Duodenal mucosa (tissue), 2 donors: ENCODE data around the gene GALNS.

Source experiments
- H3K27ac ChIP-seq: one replicate; pipeline ENCODE4 v1.7.0; 2013; ENCODE audit warnings: low read depth, low read length
- H3K27me3 ChIP-seq, 2 donors: one replicate each; pipeline ENCODE4 v1.7.0; 2013; ENCODE audit warnings: low read length in 2 of 2, control low read depth in 1 of 2; ENCODE audit not compliant: insufficient read depth in 2 of 2, control insufficient read depth in 1 of 2
- H3K36me3 ChIP-seq, 2 donors: one replicate each; pipeline ENCODE4 v1.7.0; 2013; ENCODE audit warnings: low read length in 2 of 2, control low read depth in 1 of 2; ENCODE audit not compliant: insufficient read depth in 2 of 2, control insufficient read depth in 1 of 2
- H3K4me1 ChIP-seq, 2 donors: one replicate each; pipeline ENCODE4 v1.7.0; 2013; ENCODE audit warnings: low read length in 2 of 2, control low read depth in 1 of 2; ENCODE audit not compliant: insufficient read depth in 2 of 2, control insufficient read depth in 1 of 2
- H3K4me3 ChIP-seq, 2 donors: one replicate each; pipeline ENCODE4 v1.7.0; 2013; ENCODE audit warnings: low read length in 2 of 2, low read depth in 1 of 2
- H3K9ac ChIP-seq, 2 donors: one replicate each; pipeline ENCODE4 v1.7.0; 2013; ENCODE audit warnings: low read length in 2 of 2, low read depth in 1 of 2
- H3K9me3 ChIP-seq, 2 donors: one replicate each; pipeline ENCODE4 v1.7.0; 2013; ENCODE audit warnings: low read length in 2 of 2, control low read depth in 1 of 2; ENCODE audit not compliant: control insufficient read depth in 1 of 2

Gene GALNS

DNA sequence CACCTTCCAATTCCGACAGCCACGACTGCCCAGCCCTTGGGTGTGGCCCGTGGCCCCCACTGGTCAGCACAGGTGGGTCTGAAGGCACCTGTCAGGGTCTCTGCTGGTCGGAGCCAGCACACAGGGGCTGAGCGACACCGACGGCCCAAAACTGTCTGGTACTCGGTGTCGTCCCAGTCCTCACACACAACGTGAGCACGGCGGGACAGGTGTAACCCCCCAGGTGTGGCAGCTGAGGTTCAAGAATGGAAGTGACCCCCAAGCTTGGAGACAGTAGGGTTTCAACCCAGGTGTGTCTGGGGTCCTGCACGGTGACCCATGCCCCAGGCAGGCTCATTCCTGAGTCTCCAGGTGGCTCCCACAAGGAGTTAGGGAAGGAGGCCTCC, 1.0 kb downstream of the GALNS start:
- Histone ChIP-seq H3K36me3 (peaks cover 8 to 22% of the 10 kb centered on the region in 2 donors), H3K27ac (no peak overlapping the region), H3K27me3 (no peaks in the 10 kb centered on the region), H3K9ac (peak overlapping the region in 1 of 2 donors; percentile 39), H3K4me3 (peak overlapping the region; percentile 52 to 69), H3K4me1 (peaks cover 15 to 33% of the 10 kb centered on the region in 2 donors), H3K9me3 (no peaks in the 10 kb centered on the region)

DNA sequence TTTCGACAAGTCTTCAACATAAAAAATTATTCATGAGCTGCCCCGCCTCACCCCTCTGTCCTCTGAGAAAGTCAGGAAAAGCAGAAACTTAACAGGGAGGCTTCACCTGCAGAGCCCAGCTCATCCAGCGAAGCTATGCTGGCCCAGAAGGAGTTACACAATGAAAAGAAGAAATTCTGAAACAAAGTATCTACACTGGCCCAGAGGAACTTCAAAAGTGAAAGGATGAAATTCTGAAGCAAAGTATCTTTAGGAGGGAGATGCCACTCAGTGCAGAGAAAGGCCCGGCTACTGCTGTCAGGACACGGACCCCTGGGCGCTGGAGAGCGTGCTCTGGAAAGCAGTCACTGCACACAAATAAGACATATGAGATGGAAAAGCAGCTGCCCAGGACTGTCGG, 1.6 kb downstream of the GALNS start:
- Histone ChIP-seq H3K9me3 (no peaks in the 10 kb centered on the region), H3K4me3 (no peak overlapping the region), H3K27me3 (no peaks in the 10 kb centered on the region), H3K36me3 (peaks cover 3 to 21% of the 10 kb centered on the region in 2 donors), H3K4me1 (peaks cover 15 to 33% of the 10 kb centered on the region in 2 donors), H3K9ac (no peak overlapping the region), H3K27ac (no peak overlapping the region)

- Histone ChIP-seq H3K27ac (no peak overlapping the region), H3K27me3 (no peaks in the 10 kb centered on the region), H3K4me3 (no peak overlapping the region), H3K9me3 (no peaks in the 10 kb centered on the region), H3K4me1 (peaks cover 15 to 33% of the 10 kb centered on the region in 2 donors), H3K36me3 (peaks cover 0 to 20% of the 10 kb centered on the region in 2 donors), H3K9ac (no peak overlapping the region)
Observed at GRCh38 chr16:88854306-88855111, 2.2 kb downstream of the GALNS start.

DNA sequence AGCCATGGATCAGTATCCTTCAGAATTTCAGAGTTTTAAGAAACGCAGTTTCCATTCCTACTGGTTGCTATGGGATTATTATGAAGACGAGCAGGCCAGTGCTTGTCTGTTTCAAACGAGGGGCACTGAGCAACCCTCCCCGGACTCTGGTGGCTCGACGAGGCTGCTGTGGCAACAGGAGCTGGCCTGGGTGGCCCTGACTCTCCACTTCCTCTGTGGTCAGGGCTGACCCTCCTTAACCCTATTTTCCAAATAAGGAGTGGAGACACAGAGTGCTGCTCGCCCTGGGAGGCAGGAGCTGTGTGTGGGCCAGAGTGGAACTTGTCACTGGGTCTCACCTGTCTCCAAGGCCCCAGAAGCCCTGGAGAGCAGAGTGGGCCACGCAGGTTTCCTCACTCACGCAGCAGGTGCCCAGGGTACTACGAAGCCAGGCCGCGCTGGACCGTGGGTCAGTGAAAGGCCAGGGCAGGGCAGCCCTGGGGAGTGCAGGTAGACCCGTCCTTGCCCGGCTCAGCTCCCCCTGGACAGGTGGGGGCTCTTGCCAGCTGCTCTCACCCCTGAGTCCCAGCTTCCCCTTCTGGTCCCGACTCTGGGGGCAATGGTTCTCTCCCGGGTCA, 3.3 kb downstream of the GALNS start:
- H3K4me3 ChIP-seq = no peak overlapping the region
- peaks cover 13 to 33% of the 10 kb centered on the region in 2 donors for H3K4me1 ChIP-seq
- no peak overlapping the region for H3K27ac ChIP-seq
- no peaks in the 10 kb centered on the region for H3K9me3 ChIP-seq
- H3K27me3 ChIP-seq = no peaks in the 10 kb centered on the region
- H3K9ac ChIP-seq = no peak overlapping the region
- peaks cover 0 to 15% of the 10 kb centered on the region in 2 donors for H3K36me3 ChIP-seq

DNA sequence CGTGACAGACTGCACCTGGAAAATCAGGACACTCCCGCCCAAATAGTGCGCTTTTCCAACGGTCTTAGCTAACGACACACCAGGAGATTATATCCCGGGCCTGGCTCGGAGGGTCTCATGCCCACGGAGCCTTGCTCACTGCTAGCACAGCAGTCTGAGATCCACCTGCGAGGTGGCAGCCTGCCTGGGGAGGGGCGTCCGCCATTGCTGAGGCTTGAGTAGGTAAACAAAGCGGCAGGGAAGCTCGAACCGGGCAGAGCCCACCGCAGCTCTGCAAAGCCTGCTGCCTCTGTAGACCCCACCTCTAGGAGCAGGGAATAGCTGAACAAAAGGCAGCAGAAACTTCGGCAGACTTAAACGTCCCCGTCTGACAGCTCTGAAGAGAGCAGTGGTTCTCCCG, 5.1 kb downstream of the GALNS start:
- H3K9me3 ChIP-seq = no peaks in the 10 kb centered on the region
- peaks cover 6 to 25% of the 10 kb centered on the region in 2 donors for H3K4me1 ChIP-seq
- no peak overlapping the region for H3K27ac ChIP-seq
- H3K27me3 ChIP-seq = no peaks in the 10 kb centered on the region
- H3K9ac ChIP-seq = no peak overlapping the region
- peaks cover 0 to 15% of the 10 kb centered on the region in 2 donors for H3K36me3 ChIP-seq
- no peak overlapping the region for H3K4me3 ChIP-seq

DNA sequence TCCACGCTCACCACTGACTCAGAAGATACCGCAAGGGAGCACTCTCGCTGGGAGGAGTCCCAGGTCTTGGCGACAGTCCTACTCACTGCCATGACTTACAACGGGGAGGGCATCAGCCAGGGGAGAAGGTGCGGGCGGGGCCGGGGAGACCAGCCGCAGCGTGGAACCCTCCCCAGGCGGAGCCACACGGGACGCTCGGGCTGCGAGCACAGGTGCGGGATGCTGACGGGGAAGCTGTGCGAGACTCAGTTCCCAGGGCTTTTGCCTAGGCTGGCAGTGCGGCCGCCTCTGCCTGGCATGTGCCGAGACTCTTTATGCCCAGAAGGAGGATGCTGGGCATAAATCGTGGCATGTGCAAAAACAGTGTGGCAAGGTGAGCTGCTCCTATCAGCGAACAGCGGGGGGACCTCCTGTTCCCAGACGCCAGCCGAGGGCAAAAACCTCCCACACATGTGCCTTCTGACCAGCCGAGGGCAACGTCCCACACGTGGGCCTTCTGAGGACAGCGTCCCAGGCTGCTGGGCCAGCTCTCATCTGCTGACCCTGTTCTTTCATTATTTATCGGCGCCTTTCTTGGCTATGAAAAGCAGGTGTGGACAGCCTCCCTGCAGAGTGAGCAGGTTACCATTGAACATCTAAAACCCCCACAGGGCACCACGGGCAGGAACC, 6.1 kb downstream of the GALNS start:
- Histone ChIP-seq H3K36me3 (peaks cover 0 to 15% of the 10 kb centered on the region in 2 donors), H3K9ac (no peak overlapping the region), H3K27ac (no peak overlapping the region), H3K9me3 (no peaks in the 10 kb centered on the region), H3K4me1 (peaks cover under 1 to 18% of the 10 kb centered on the region in 2 donors), H3K27me3 (no peaks in the 10 kb centered on the region), H3K4me3 (no peak overlapping the region)

DNA sequence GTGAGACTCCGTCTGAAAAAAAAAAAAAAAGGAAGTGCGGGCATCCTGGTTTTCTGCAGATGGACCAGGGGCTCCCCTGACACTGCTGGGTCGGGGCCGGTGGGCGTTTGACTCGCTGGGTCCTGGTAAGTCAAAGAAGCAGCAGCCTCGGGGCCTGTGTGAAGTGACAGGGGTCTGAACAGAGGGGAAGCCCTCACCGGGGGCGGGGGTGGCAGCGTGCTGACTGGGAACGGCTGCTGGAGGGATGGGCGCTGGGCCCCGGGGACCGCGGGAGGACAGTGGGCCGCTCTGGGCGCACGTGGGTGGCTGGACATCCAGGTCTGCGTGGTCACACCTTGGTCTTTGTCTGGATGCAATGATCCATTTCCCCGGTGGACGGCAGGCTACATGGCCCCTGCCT, 8.2 kb downstream of the GALNS start:
- Histone ChIP-seq H3K4me1 (peaks cover 0 to 1% of the 10 kb centered on the region in 2 donors), H3K9me3 (no peaks in the 10 kb centered on the region), H3K4me3 (no peak overlapping the region), H3K9ac (no peak overlapping the region), H3K27ac (no peak overlapping the region), H3K36me3 (peaks cover 0 to 15% of the 10 kb centered on the region in 2 donors), H3K27me3 (no peaks in the 10 kb centered on the region)

GRCh38 chr16:88847654-88848053, 9.1 kb downstream of the GALNS start:
- H3K27ac ChIP-seq = no peak overlapping the region
- H3K36me3 ChIP-seq = peaks cover 0 to 18% of the 10 kb centered on the region in 2 donors
- H3K4me1 ChIP-seq = no peaks in the 10 kb centered on the region
- H3K9ac ChIP-seq = no peak overlapping the region
- no peaks in the 10 kb centered on the region for H3K27me3 ChIP-seq
- no peak overlapping the region for H3K4me3 ChIP-seq
- H3K9me3 ChIP-seq = no peaks in the 10 kb centered on the region

DNA sequence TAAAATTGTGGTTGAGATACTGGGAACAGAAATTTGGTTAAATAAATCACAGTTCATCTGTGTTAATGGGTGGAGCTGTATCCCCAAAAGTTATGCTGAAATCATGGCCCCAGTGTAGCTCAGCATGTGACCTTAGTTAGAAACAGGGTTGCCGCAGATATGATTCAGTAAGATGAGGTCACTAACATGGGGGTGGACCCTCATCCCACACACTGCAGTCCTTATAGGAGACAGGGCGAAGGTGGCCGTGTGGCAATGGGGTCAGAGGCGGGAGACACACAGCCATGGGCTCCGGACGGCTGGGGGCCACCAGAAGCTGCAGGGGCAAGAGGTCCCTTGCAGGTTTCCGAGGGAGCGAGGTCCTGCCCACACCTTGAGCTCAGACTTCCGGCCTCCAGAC, 10.7 kb downstream of the GALNS start:
- Histone ChIP-seq H3K4me1 (no peaks in the 10 kb centered on the region), H3K27me3 (no peaks in the 10 kb centered on the region), H3K27ac (no peak overlapping the region), H3K4me3 (no peak overlapping the region), H3K9me3 (no peaks in the 10 kb centered on the region), H3K36me3 (peaks cover 0 to 15% of the 10 kb centered on the region in 2 donors), H3K9ac (no peak overlapping the region)

- Histone ChIP-seq H3K4me3 (no peak overlapping the region), H3K4me1 (no peaks in the 10 kb centered on the region), H3K36me3 (peaks cover 0 to 17% of the 10 kb centered on the region in 2 donors), H3K27ac (no peak overlapping the region), H3K9me3 (no peaks in the 10 kb centered on the region), H3K27me3 (no peaks in the 10 kb centered on the region), H3K9ac (no peak overlapping the region)
Observed at GRCh38 chr16:88844419-88845036, 12.2 kb downstream of the GALNS start.
